HCT116 (cell line): ENCODE results near the gene ESR2. TPM values are rescaled to one million over a fixed set of nuclear protein-coding genes. Genes with fewer than 3 reads are reported as not detected.

Experiments used
- ATAC-seq: fragments of 200-7000 bp; cut with Tn5 transposase; 2 replicates; pipeline ENCODE4 v1.9.1; 2020; ENCODE audit warnings: mild to moderate bottlenecking, moderate library complexity
- BruUV-seq: library from RNA; stranded (reverse); fragments of 400-500 nt; replicated peaks from 2 replicates; lab custom pipeline; 2021; lab: Mats Ljungman, UMichigan
- CTCF ChIA-PET: fragments of 300-600 bp; sonication (Branson Sonifier 250); formaldehyde crosslinking; loops from one replicate; lab custom pipeline; 2021; ENCODE audit warnings: antibody characterized with exemption; lab: Charles Lee
- POLR2A ChIA-PET: fragments of 300-600, 350-600 bp; sonication (Branson Sonifier 250); formaldehyde crosslinking; loops from one replicate; lab custom pipeline; 2021; ENCODE audit warnings: antibody characterized with exemption; lab: Charles Lee
- RAD21 ChIA-PET, 2 experiments: fragments of 300-600 bp; sonication (Branson Sonifier 250); formaldehyde crosslinking; loops; one replicate each; lab custom pipeline; 2023; ENCODE audit warnings: low total read pairs in 2 of 2; ENCODE audit not compliant: uncharacterized antibody in 2 of 2, unreplicated experiment in 2 of 2, low non-redundant PET in 1 of 2; lab: Charles Lee
- DNase-seq: peaks from one replicate; pipeline ENCODE4 v3.0.0-alpha.2; 2010; ENCODE audit warnings: low read depth, low spot score
- H2AFZ ChIP-seq: fragments of 200-600 bp; shearing (Covaris generic), sonication (generic); 2 replicates; pipeline ENCODE4 v1.6.1; 2017; ENCODE audit warnings: low read depth, mixed run types, mixed read lengths, antibody characterized with exemption, low read length; ENCODE audit not compliant: poor library complexity, severe bottlenecking
- H3K27ac ChIP-seq: 2 replicates; pipeline ENCODE4 v1.5.1; 2012; ENCODE audit warnings: low read depth, low read length
- H3K27me3 ChIP-seq: fragments of 200-600 bp; sonication (generic); 2 replicates; pipeline ENCODE4 v1.6.1; 2016; ENCODE audit warnings: mixed run types, low read length, mixed read lengths; ENCODE audit not compliant: insufficient read depth
- H3K36me3 ChIP-seq, 2 experiments: fragments of 200-500 bp in 1 of 2; fragments of 200-600 bp in 1 of 2; sonication (Bioruptor generic) in 1 of 2; sonication (generic) in 1 of 2; 2 replicates each; pipeline versions ENCODE4 v1.5.1 to v1.6.1; 2014 to 2016; ENCODE audit warnings: low read length in 2 of 2, inconsistent platforms in 1 of 2, mixed read lengths in 1 of 2, mixed run types in 1 of 2; ENCODE audit not compliant: insufficient read depth in 2 of 2, control insufficient read depth in 1 of 2
- H3K4me1 ChIP-seq, 2 experiments: fragments of 200-600 bp in 1 of 2; sonication (generic) in 1 of 2; 2 replicates each; pipeline versions ENCODE4 v1.5.1 to v1.6.1; 2012 to 2017; ENCODE audit warnings: low read length in 2 of 2, inconsistent platforms in 1 of 2, mild to moderate bottlenecking in 1 of 2, mixed read lengths in 1 of 2, mixed run types in 1 of 2, moderate library complexity in 1 of 2; ENCODE audit not compliant: insufficient read depth in 2 of 2, control insufficient read depth in 1 of 2
- H3K4me2 ChIP-seq: fragments of 200-600 bp; sonication (generic); 2 replicates; pipeline ENCODE4 v1.6.1; 2017; ENCODE audit warnings: mixed run types, low read length, mixed read lengths
- H3K4me3 ChIP-seq, 2 experiments: fragments of 200-600 bp in 1 of 2; sonication (generic) in 1 of 2; replicated peaks in 1 of 2; 2 replicates each; pipeline ENCODE4 v1.5.1; 2011 to 2016; ENCODE audit warnings: low read length in 2 of 2, control low read depth in 1 of 2, low read depth in 1 of 2, mild to moderate bottlenecking in 1 of 2, mixed read lengths in 1 of 2, mixed run types in 1 of 2
- H3K79me2 ChIP-seq: fragments of 200-600 bp; sonication (generic); 2 replicates; pipeline ENCODE4 v1.6.1; 2017; ENCODE audit warnings: mild to moderate bottlenecking, mixed run types, low read length, moderate library complexity, mixed read lengths; ENCODE audit not compliant: insufficient read depth
- H3K9ac ChIP-seq: fragments of 200-600 bp; sonication (generic); 2 replicates; pipeline ENCODE4 v1.6.1; 2016; ENCODE audit warnings: low read length, mixed read lengths
- H3K9me2 ChIP-seq: fragments of 200-600 bp; sonication (generic), shearing (Covaris generic); 2 replicates; pipeline ENCODE4 v1.6.1; 2017; ENCODE audit warnings: mixed run types, mild to moderate bottlenecking, moderate library complexity; ENCODE audit not compliant: insufficient read depth
- H3K9me3 ChIP-seq, 2 experiments: fragments of 200-500 bp in 1 of 2; fragments of 200-600 bp in 1 of 2; sonication (Bioruptor generic) in 1 of 2; sonication (generic) in 1 of 2; 2 replicates each; pipeline ENCODE4 v1.6.1; 2014 to 2017; ENCODE audit warnings: low read length in 2 of 2, mixed read lengths in 2 of 2, inconsistent platforms in 1 of 2, low read depth in 1 of 2, mild to moderate bottlenecking in 1 of 2, mixed run types in 1 of 2, moderate library complexity in 1 of 2; ENCODE audit not compliant: control insufficient read depth in 1 of 2, insufficient read depth in 1 of 2
- H4K20me1 ChIP-seq: fragments of 200-600 bp; sonication (generic), shearing (Covaris generic); 2 replicates; pipeline ENCODE4 v1.6.1; 2017; ENCODE audit warnings: mixed run types, mild to moderate bottlenecking, moderate library complexity; ENCODE audit not compliant: insufficient read depth
- EZH2 ChIP-seq: fragments of 200-600 bp; sonication (generic); IDR thresholded peaks from 2 replicates; pipeline ENCODE4 v1.6.1; 2017; ENCODE audit warnings: antibody characterized with exemption, mixed run types
- EZH2phosphoT487 ChIP-seq: fragments of 200-600 bp; IDR thresholded peaks from 2 replicates; pipeline ENCODE4 v1.6.1; 2018; ENCODE audit warnings: antibody characterized with exemption, borderline replicate concordance
- FOSL1 ChIP-seq: IDR thresholded peaks from 2 replicates; pipeline ENCODE4 v1.6.1; 2012; ENCODE audit warnings: low read depth
- POLR2AphosphoS5 ChIP-seq: IDR thresholded peaks from 2 replicates; pipeline ENCODE4 v1.6.1; 2011; ENCODE audit warnings: mild to moderate bottlenecking, low read depth, low read length, moderate library complexity
- RAD21 ChIP-seq: IDR thresholded peaks from 2 replicates; pipeline ENCODE4 v1.6.1; 2012; ENCODE audit warnings: low read depth, mild to moderate bottlenecking
- SP1 ChIP-seq: IDR thresholded peaks from 2 replicates; pipeline ENCODE4 v1.6.1; 2012; ENCODE audit warnings: low read depth
- SRF ChIP-seq: IDR thresholded peaks from 2 replicates; pipeline ENCODE4 v1.6.1; 2012; ENCODE audit warnings: low read depth
- TCF7L2 ChIP-seq: IDR thresholded peaks from 2 replicates; pipeline ENCODE4 v1.7.0; 2011; ENCODE audit warnings: borderline replicate concordance, inconsistent platforms; ENCODE audit not compliant: insufficient read depth, insufficient read length; ENCODE audit errors: extremely low read depth
- ZNF274 ChIP-seq: fragments of 200-500 bp; sonication (Bioruptor generic); IDR thresholded peaks from 2 replicates; pipeline ENCODE4 v1.6.1; 2014; ENCODE audit warnings: mild to moderate bottlenecking, low read depth, low read length, inconsistent platforms
- intact Hi-C: fragments of 100-400 bp; cut with micrococcal nuclease; formaldehyde crosslinking; loops from 2 replicates; pipeline ENCODE4 v1.10.0; 2022
- total RNA-seq: library from RNA; stranded (reverse); gene quantifications from one replicate; pipeline ENCODE4 v1.2.1, GENCODE V29; 2021; ENCODE audit not compliant: unreplicated experiment
- TF ChIP-seq, protein P1 (sequence below): IDR thresholded peaks from 2 replicates; pipeline ENCODE4 v1.6.1; 2012
- TF ChIP-seq, protein P2 (sequence below): IDR thresholded peaks from 2 replicates; pipeline ENCODE4 v1.6.1; 2012
- TF ChIP-seq, protein P3 (sequence below): IDR thresholded peaks from 2 replicates; pipeline ENCODE4 v1.6.1; 2012; ENCODE audit warnings: low read depth

ESR2 gene
- total RNA-seq, 1 experiment from 2014 or later: 0.32 TPM

DNA sequence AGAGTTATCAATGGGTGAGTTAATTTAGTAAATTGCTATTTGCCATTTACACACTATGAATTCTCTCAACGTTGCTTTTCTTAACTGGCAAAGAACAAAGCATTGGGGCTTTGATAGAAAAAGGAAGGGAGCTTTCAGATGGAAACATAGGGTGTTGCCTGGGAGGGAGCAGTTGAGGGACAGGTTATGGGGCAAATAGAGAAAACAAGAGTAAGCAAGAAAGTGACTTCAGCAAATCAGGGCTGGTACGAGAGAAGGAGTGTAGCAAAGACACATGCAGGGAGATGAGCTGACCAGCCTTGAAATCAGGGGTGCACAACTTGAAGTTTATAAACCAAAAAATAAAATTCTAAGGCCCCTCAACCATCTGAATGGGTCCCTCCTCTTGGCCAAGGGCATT is 15.7 kb downstream of the ESR2 start:
- H3K9me2 ChIP-seq: no peaks in the 10 kb centered on the region
- BruUV-seq: no TSS peak
- H3K36me3 ChIP-seq: no peaks in the 10 kb centered on the region
- DNase-seq (no peak), ATAC-seq (no peak)
- RAD21 ChIA-PET: no interaction called here
- no peaks in the 10 kb centered on the region for H3K79me2 ChIP-seq
- CTCF ChIA-PET: no interaction called here
- no peaks in the 10 kb centered on the region for H3K9me3 ChIP-seq
- TF ChIP-seq TCF7L2 (no peak), SRF (no peak), EZH2 (no peak), SP1 (no peak), ZNF274 (no peak), POLR2AphosphoS5 (no peak), EZH2phosphoT487 (no peak), FOSL1 (no peak), RAD21 (no peak)
- TF ChIP-seq, protein P1, sequence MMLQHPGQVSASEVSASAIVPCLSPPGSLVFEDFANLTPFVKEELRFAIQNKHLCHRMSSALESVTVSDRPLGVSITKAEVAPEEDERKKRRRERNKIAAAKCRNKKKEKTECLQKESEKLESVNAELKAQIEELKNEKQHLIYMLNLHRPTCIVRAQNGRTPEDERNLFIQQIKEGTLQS: no peak
- TF ChIP-seq, protein P2, sequence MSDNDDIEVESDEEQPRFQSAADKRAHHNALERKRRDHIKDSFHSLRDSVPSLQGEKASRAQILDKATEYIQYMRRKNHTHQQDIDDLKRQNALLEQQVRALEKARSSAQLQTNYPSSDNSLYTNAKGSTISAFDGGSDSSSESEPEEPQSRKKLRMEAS: no peak
- TF ChIP-seq, protein P3, sequence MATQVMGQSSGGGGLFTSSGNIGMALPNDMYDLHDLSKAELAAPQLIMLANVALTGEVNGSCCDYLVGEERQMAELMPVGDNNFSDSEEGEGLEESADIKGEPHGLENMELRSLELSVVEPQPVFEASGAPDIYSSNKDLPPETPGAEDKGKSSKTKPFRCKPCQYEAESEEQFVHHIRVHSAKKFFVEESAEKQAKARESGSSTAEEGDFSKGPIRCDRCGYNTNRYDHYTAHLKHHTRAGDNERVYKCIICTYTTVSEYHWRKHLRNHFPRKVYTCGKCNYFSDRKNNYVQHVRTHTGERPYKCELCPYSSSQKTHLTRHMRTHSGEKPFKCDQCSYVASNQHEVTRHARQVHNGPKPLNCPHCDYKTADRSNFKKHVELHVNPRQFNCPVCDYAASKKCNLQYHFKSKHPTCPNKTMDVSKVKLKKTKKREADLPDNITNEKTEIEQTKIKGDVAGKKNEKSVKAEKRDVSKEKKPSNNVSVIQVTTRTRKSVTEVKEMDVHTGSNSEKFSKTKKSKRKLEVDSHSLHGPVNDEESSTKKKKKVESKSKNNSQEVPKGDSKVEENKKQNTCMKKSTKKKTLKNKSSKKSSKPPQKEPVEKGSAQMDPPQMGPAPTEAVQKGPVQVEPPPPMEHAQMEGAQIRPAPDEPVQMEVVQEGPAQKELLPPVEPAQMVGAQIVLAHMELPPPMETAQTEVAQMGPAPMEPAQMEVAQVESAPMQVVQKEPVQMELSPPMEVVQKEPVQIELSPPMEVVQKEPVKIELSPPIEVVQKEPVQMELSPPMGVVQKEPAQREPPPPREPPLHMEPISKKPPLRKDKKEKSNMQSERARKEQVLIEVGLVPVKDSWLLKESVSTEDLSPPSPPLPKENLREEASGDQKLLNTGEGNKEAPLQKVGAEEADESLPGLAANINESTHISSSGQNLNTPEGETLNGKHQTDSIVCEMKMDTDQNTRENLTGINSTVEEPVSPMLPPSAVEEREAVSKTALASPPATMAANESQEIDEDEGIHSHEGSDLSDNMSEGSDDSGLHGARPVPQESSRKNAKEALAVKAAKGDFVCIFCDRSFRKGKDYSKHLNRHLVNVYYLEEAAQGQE: no peak
- no peak overlapping the region for H3K4me2 ChIP-seq
- no peaks in the 10 kb centered on the region for H4K20me1 ChIP-seq
- intact Hi-C loops: no loop called here
- POLR2A ChIA-PET: no interaction called here
- H3K4me1 ChIP-seq: no peaks in the 10 kb centered on the region
- H3K4me3 ChIP-seq: no peak overlapping the region
- H3K27me3 ChIP-seq: no peaks in the 10 kb centered on the region
- H3K9ac ChIP-seq: no peak overlapping the region
- no peak overlapping the region for H3K27ac ChIP-seq
- H2AFZ ChIP-seq: no peak overlapping the region
